ENCODE measurements around the gene NEK2.

DNA sequence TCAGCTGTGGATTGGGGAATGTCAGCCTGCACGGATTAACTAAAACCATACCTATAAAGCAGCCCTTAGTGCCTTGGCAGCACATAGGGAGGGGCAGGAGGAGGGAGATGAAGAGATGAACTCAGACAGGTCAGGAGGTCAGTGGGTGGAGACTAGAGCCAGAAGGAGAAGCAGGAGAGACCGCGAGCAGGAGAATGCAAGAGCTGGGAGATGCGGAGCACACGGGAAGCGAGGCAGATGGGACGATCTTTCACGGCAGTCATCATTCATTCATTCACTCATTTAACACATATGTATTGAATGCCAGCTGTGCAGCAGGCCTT is 41.9 kb downstream of the NEK2 start:
- TF ChIP-seq, protein P1, sequence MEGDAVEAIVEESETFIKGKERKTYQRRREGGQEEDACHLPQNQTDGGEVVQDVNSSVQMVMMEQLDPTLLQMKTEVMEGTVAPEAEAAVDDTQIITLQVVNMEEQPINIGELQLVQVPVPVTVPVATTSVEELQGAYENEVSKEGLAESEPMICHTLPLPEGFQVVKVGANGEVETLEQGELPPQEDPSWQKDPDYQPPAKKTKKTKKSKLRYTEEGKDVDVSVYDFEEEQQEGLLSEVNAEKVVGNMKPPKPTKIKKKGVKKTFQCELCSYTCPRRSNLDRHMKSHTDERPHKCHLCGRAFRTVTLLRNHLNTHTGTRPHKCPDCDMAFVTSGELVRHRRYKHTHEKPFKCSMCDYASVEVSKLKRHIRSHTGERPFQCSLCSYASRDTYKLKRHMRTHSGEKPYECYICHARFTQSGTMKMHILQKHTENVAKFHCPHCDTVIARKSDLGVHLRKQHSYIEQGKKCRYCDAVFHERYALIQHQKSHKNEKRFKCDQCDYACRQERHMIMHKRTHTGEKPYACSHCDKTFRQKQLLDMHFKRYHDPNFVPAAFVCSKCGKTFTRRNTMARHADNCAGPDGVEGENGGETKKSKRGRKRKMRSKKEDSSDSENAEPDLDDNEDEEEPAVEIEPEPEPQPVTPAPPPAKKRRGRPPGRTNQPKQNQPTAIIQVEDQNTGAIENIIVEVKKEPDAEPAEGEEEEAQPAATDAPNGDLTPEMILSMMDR (IDR thresholded peaks at IDR 0.05) = no peak
- no peak for TF ChIP-seq EZH2 (IDR thresholded peaks at IDR 0.05; ENCODE audit: borderline replicate concordance, insufficient read depth, low read depth, low read length, poor library complexity, severe bottlenecking)

Data from B cell (primary cell).